ENCODE measurements around the gene GALNT14. TPM values are rescaled to one million over a fixed set of nuclear protein-coding genes. Genes with fewer than 3 reads are reported as not detected.

The GALNT14 gene
- total RNA-seq, 1 donor from 2014 or later = 0.14 TPM

DNA sequence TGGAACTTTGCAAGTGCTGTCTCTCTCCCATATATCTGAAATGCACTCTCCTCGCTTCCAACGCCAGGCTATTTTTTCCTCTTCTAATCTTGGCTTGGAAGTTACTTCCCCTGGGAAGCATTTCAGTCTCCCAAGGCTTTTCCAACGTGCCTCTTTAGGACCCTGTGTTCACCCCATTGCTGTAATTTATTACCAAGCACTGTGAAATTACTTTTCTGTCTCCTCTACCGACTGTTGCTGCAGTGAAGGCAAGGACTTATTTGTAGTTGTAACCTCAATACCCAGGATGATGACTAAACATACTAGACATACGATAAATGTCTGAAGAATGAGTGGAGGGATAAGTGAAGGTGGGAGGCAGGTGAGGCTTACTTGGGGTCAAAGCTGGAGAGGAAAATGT lies 163.7 kb downstream of the GALNT14 start:
- TF ChIP-seq, protein P1, sequence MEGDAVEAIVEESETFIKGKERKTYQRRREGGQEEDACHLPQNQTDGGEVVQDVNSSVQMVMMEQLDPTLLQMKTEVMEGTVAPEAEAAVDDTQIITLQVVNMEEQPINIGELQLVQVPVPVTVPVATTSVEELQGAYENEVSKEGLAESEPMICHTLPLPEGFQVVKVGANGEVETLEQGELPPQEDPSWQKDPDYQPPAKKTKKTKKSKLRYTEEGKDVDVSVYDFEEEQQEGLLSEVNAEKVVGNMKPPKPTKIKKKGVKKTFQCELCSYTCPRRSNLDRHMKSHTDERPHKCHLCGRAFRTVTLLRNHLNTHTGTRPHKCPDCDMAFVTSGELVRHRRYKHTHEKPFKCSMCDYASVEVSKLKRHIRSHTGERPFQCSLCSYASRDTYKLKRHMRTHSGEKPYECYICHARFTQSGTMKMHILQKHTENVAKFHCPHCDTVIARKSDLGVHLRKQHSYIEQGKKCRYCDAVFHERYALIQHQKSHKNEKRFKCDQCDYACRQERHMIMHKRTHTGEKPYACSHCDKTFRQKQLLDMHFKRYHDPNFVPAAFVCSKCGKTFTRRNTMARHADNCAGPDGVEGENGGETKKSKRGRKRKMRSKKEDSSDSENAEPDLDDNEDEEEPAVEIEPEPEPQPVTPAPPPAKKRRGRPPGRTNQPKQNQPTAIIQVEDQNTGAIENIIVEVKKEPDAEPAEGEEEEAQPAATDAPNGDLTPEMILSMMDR (IDR thresholded peaks at IDR 0.05; ENCODE audit: borderline replicate concordance) = no peak
- H3K4me3 ChIP-seq = no peak overlapping the region
- no peak overlapping the region for H3K27ac ChIP-seq (replicated peaks)
- peaks cover 21% of the 10 kb centered on the region for H3K4me1 ChIP-seq
- H3K9me3 ChIP-seq (replicated peaks) = no peaks in the 10 kb centered on the region
- H3K27me3 ChIP-seq (ENCODE audit: low read depth) = peaks cover 6% of the 10 kb centered on the region
- intact Hi-C loops (cut with micrococcal nuclease) = no loop called here
- DNase-seq = no peak
- no peaks in the 10 kb centered on the region for H3K36me3 ChIP-seq

DNA sequence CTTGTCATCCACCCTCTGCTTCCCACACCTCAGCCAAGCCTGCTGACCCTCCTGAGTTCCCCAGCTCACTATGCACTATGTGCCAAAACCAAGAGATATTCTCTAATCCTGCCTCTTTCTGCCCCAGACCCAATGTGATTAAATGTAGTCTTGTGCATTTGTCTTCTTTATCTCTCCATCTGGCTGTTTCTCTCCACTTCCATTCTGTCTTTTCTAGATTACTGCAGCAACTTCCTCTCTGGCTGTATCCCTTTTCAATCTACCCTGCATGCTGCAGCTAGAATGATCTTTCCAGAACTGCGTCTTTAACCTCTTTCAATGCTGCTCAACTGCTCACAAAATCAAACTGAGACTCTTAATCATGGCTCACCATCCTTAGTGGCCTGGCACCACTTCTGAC lies 164.1 kb downstream of the GALNT14 start:
- Histone ChIP-seq H3K4me3 (no peak overlapping the region), H3K27me3 (ENCODE audit: low read depth) (peaks cover 6% of the 10 kb centered on the region), H3K4me1 (peaks cover 18% of the 10 kb centered on the region), H3K9me3 (replicated peaks) (no peaks in the 10 kb centered on the region), H3K27ac (replicated peaks) (no peak overlapping the region), H3K36me3 (no peaks in the 10 kb centered on the region)
- intact Hi-C loops (cut with micrococcal nuclease) = no loop called here
- DNase-seq = no peak
- TF ChIP-seq, protein P1 (IDR thresholded peaks at IDR 0.05; ENCODE audit: borderline replicate concordance) = no peak

- TF ChIP-seq, protein P1 (IDR thresholded peaks at IDR 0.05; ENCODE audit: borderline replicate concordance) = no peak
- peaks cover 6% of the 10 kb centered on the region for H3K27me3 ChIP-seq (ENCODE audit: low read depth)
- H3K4me1 ChIP-seq = peaks cover 18% of the 10 kb centered on the region
- no peaks in the 10 kb centered on the region for H3K36me3 ChIP-seq
- H3K4me3 ChIP-seq = no peak overlapping the region
- no peak overlapping the region for H3K27ac ChIP-seq (replicated peaks)
- intact Hi-C loops (cut with micrococcal nuclease) = no loop called here
- H3K9me3 ChIP-seq (replicated peaks) = no peaks in the 10 kb centered on the region
- no peak for DNase-seq
Observed at GRCh38 chr2:30971231-30972025, 166.8 kb downstream of the GALNT14 start.

DNA sequence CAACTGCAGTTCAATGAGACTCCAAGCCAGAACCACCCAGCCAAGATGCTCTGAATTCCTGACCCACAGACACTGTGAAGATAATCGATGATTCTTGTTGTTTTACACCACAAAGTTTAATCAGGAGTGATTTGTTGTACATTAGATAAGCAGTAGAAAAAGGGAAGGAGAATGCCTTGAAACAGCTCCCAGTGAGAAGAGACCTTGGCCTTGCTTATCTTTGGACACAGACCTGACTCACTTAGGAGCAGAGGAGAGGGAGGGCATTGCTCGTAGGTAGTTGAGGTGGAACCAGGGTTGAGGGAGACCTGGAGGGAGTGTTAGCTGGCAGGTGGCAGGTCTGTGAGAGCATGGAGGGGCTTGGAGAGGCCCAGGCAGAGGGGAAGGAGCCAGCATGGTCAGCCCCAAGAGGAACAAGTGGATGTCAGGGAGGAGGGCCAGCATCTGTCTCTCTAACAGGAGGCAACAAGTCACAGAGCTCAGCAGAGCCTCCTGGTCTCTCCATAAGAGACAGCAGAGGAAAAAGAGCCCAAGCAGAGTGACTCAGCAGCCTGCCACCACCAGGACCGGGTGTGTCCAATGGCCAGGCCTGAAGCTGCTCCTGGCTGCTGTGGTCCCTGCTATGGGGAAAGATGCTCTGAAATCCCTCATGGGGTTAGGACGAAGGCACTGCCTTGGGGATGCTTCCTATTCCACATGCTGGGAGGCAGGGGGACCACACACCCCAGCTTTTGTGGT lies 169.4 kb downstream of the GALNT14 start:
- Histone ChIP-seq H3K27me3 (ENCODE audit: low read depth) (peaks cover 23% of the 10 kb centered on the region), H3K27ac (replicated peaks) (no peak overlapping the region), H3K36me3 (no peaks in the 10 kb centered on the region), H3K9me3 (replicated peaks) (no peaks in the 10 kb centered on the region), H3K4me3 (no peak overlapping the region), H3K4me1 (peaks cover 5% of the 10 kb centered on the region)
- TF ChIP-seq, protein P1 (IDR thresholded peaks at IDR 0.05; ENCODE audit: borderline replicate concordance) = no peak
- DNase-seq = no peak
- intact Hi-C loops (cut with micrococcal nuclease) = no loop called here

DNA sequence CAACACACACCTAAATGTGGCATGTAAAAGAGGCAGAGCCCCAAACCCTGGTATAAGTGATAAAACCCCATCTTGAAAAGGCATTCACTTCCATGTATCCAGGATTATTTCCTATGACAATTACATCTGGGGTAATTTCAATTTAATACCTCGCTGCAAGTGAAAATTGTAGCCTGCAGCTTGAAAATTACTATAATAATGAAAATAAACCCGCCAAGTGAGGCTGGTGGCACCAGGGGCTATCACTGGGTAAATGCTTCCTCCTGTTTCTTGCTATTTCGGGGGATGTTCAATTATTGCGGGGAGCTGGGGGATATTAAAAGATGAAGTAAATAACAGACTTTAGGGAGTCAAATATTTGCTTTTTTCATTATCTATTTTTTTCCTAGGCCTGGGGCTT lies 171.5 kb downstream of the GALNT14 start:
- H3K4me1 ChIP-seq = no peaks in the 10 kb centered on the region
- no peak overlapping the region for H3K27ac ChIP-seq (replicated peaks)
- no peak overlapping the region for H3K4me3 ChIP-seq
- peaks cover 24% of the 10 kb centered on the region for H3K27me3 ChIP-seq (ENCODE audit: low read depth)
- no peak for DNase-seq
- H3K9me3 ChIP-seq (replicated peaks) = no peaks in the 10 kb centered on the region
- no peaks in the 10 kb centered on the region for H3K36me3 ChIP-seq
- intact Hi-C loops (cut with micrococcal nuclease) = no loop called here
- TF ChIP-seq, protein P1 (IDR thresholded peaks at IDR 0.05; ENCODE audit: borderline replicate concordance) = no peak

Measured in left ventricle myocardium inferior (tissue), 1 donor.